ENCODE results near the gene HELZ2.

The HELZ2 gene

DNA sequence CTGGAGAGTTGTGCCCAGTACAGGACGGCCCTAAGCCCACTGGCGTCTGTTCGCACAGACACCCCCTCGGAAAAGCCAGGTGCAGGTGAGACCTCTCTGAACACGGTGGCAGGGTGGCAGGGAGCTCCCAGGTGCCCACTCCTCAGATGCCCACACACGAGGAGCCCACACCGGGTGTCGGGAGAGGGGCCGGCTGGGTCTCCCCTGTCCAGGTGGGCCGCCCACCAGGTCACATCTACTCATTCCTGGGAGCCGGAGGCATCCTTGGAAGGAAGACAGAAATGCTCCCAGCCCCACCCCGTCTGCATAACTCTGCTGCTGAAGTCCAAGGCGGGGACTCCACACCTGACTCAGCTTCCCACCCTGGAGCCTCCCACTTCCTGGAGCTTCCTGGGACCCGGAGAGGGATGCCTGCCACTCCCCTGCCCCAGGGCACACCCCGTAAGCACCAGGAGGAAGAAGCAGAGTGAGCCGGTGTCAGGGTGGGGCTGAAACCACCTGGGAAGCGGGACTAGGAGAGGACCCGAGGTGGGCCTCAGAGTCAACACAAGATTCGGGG lies 29.0 kb downstream of the HELZ2 start:
- H3K4me3 ChIP-seq (ENCODE audit: low read depth, low read length) = no peak overlapping the region
- TF ChIP-seq, protein P1, sequence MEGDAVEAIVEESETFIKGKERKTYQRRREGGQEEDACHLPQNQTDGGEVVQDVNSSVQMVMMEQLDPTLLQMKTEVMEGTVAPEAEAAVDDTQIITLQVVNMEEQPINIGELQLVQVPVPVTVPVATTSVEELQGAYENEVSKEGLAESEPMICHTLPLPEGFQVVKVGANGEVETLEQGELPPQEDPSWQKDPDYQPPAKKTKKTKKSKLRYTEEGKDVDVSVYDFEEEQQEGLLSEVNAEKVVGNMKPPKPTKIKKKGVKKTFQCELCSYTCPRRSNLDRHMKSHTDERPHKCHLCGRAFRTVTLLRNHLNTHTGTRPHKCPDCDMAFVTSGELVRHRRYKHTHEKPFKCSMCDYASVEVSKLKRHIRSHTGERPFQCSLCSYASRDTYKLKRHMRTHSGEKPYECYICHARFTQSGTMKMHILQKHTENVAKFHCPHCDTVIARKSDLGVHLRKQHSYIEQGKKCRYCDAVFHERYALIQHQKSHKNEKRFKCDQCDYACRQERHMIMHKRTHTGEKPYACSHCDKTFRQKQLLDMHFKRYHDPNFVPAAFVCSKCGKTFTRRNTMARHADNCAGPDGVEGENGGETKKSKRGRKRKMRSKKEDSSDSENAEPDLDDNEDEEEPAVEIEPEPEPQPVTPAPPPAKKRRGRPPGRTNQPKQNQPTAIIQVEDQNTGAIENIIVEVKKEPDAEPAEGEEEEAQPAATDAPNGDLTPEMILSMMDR (IDR thresholded peaks at IDR 0.05; ENCODE audit: low read depth, low read length) = no peak

DNA sequence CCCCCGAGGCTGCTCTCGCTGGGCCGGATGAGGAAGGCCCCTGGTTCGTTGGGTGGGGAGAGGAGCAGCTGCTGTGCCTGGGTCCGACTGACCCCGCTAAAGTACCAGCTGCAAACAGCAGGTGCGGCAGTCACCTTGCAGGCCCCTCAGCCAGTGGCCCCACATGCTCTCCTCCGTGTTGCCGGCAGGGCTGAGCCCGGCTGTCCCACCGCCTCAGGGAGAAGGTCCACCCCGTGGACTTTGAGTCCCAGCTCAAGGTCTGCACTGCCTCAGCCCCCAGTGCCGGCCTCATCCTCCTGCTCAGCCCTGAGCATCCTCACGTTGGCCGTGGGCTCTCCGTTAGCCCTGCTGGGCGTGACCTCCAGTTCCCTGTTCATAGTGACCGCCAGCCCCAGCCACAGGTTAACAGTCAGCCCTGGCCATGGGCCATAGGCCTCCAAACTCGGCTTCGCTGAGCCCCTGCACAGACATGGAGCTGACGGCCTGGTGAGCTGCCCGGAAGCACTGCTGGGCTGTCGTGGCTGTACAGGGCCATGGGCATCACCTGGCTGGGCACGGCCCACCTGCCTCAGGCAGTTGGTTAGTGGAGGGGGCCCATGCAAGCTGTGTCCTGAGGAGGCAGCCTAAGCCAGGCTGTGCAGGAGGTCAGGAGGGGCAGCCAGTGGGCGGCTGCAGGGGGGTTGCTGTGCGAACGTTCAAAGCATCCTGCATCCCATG lies 29.6 kb downstream of the HELZ2 start:
- H3K4me3 ChIP-seq (ENCODE audit: low read depth, low read length) = no peak overlapping the region
- TF ChIP-seq, protein P1 (IDR thresholded peaks at IDR 0.05; ENCODE audit: low read depth, low read length) = no peak

DNA sequence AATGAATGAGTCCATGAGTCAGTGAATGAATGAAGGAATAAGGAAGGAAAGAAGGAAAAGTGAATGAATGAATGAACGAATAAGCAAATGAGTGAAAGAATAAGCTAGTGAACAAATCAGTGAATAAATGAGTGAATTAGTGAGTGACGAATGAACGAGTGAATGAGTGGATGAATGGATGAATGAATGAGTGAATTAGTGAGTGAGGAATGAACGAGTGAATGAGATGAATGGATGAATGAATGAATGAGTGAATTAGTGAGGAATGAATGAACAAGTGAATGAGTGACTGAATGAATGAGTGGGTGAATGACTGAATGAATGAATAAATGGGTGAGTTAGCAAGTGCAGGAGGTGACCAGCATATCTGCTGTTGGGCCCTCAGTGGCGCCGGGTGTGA lies 30.3 kb downstream of the HELZ2 start:
- no peak overlapping the region for H3K4me3 ChIP-seq (ENCODE audit: low read depth, low read length)
- TF ChIP-seq, protein P1 (IDR thresholded peaks at IDR 0.05; ENCODE audit: low read depth, low read length) = no peak

DNA sequence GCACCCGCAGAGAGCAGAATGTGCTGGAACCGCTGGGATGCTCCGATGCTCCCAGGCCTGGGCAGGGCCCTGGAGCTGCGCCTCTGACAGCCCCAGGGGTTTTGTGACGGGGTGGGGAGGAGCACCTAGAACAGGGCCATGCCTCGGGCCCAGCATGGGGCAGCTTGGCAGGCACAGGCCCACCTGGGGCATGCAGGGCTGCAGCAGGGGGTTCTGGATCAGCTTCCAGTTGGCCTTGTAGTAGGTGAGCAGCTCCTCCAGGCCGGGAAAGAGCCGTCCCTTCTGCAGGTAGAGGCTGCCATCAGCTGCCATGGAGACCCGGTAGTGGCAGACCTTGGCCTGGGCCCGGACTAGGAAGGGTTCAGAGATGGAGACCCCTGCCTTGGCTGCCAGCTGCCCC lies 30.9 kb downstream of the HELZ2 start:
- H3K4me3 ChIP-seq (ENCODE audit: low read depth, low read length) = no peak overlapping the region
- TF ChIP-seq, protein P1 (IDR thresholded peaks at IDR 0.05; ENCODE audit: low read depth, low read length) = no peak

DNA sequence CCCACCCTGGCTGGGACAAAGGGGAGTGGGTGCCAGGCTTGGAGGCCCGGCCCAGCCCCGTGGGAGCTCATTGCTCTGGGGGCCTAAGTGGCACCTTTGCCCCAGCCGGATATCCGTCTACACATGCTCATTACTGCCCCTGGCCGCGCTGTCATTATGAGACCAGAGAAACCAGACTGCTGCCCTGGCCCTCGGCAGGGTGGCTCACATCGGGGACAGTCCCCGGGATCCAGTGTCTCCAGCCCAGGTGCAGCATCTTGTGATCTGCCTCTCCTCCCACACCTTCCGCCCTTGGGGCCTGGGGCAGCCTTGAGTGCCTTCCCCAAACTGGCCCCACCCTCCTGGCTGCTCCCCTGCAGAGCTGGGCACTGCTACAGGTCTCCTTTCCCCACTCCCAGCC lies 31.3 kb downstream of the HELZ2 start:
- TF ChIP-seq, protein P1 (IDR thresholded peaks at IDR 0.05; ENCODE audit: low read depth, low read length) = no peak
- no peak overlapping the region for H3K4me3 ChIP-seq (ENCODE audit: low read depth, low read length)

DNA sequence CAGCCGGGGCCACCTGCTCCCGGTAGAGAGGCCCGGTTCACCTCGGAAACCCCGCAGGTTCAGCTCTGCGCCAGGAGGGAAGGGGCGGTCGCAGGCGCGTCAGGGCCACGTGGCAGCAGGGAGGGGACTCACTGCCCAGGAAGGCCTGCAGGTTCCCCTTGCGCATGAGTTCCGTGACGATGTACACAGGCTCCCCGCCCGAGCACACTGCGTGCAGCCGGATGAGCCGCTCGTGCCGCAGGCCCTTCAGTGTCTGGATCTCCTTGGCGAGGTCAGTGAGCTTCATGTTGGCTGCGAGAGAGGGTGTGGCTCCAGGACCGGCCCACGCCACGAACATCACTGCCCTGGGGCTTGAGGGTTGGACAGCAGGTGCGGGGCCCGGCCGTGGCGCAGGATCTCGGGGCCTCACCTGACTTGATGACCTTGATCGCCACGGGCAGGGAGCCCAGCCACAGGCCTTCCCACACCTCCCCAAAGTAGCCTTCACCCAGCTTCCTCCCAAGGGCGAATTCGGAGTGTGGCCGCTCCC lies 31.9 kb downstream of the HELZ2 start:
- no peak overlapping the region for H3K4me3 ChIP-seq (ENCODE audit: low read depth, low read length)
- TF ChIP-seq, protein P1 (IDR thresholded peaks at IDR 0.05; ENCODE audit: low read depth, low read length) = no peak

DNA sequence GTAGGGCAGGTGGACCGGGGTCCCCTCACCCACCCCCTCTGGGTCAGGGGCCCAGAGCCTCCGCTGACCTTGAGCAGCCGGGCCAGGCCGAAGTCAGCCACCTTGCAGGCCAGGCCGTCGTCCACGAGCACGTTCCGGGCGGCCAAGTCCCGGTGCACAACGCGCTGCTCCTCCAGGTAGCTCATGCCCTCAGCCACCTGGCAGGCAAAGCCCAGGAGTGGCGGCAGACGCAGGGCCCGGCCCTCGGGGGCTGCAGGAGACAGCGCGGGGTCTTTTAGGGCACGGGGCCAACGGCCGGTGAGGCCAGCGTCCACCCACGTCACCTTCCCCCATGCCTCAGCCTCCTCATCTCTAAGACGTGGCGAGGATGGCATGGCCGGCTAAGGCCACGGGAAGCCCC lies 32.7 kb downstream of the HELZ2 start:
- TF ChIP-seq, protein P1 (IDR thresholded peaks at IDR 0.05; ENCODE audit: low read depth, low read length) = no peak
- H3K4me3 ChIP-seq (ENCODE audit: low read depth, low read length) = no peak overlapping the region
